Mesodermal cell (in vitro differentiated cells): ENCODE measurements around the gene CR1.
"Not testable (repeated sequence)": the region's sequence is repeated elsewhere in the genome, so short reads cannot be mapped to it uniquely, and the experiment has no call there.

ENCODE experiments used
- H3K27ac ChIP-seq: 2 replicates; pipeline ENCODE4 v1.7.0; 2013; ENCODE audit warnings: mild to moderate bottlenecking, low read depth, low read length, moderate library complexity; ENCODE audit not compliant: severe bottlenecking
- H3K36me3 ChIP-seq: 2 replicates; pipeline ENCODE4 v1.7.1; 2013; ENCODE audit warnings: mild to moderate bottlenecking, low read length, moderate library complexity; ENCODE audit not compliant: control insufficient read depth, insufficient read depth
- H3K4me1 ChIP-seq: one replicate; pipeline ENCODE4 v1.7.1; 2013; ENCODE audit warnings: mild to moderate bottlenecking, low read length; ENCODE audit not compliant: insufficient read depth, control insufficient read depth, poor library complexity, severe bottlenecking
- H3K4me3 ChIP-seq: 2 replicates; pipeline ENCODE4 v1.7.0; 2013; ENCODE audit warnings: low read length, control low read depth, mild to moderate bottlenecking; ENCODE audit not compliant: insufficient read depth, poor library complexity, severe bottlenecking; ENCODE audit errors: extremely low read depth
- H3K9me3 ChIP-seq: 2 replicates; pipeline ENCODE4 v1.7.1; 2013; ENCODE audit warnings: mild to moderate bottlenecking, low read length, moderate library complexity; ENCODE audit not compliant: control insufficient read depth
- WGBS, 2 experiments: methylation state at CpG; one replicate each; pipeline ENCODE4 v1.1.5; 2013; ENCODE audit warnings: missing lambda C conversion rate in 2 of 2; ENCODE audit not compliant: insufficient coverage in 2 of 2; 5-methylcytosine and 5-hydroxymethylcytosine counted together

The CR1 gene

DNA sequence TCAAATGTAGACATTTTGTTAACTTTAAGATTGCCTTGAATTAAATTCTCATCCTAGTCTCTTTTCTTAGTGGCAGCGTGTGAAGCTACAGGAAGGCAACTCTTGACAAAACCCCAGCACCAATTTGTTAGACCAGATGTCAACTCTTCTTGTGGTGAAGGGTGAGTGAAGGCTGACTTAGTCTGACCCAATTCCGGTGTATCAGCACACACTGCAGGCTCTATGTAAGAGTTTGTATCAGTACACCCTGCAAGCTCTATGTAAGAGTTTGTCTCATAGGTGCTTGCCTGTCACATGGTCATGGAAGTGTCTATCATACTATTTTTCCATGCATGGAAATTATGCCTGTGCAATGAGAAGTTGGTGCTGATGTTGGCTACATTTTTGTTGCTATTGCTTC, 25.0 kb upstream of the CR1 start:
- no peaks in the 10 kb centered on the region for H3K9me3 ChIP-seq
- H3K4me3 ChIP-seq: no peak overlapping the region
- no peak overlapping the region for H3K27ac ChIP-seq
- no peaks in the 10 kb centered on the region for H3K36me3 ChIP-seq
- WGBS, 2 experiments: 100% methylated on average over 1 of the region's 2 CpGs
- H3K4me1 ChIP-seq: no peaks in the 10 kb centered on the region

DNA sequence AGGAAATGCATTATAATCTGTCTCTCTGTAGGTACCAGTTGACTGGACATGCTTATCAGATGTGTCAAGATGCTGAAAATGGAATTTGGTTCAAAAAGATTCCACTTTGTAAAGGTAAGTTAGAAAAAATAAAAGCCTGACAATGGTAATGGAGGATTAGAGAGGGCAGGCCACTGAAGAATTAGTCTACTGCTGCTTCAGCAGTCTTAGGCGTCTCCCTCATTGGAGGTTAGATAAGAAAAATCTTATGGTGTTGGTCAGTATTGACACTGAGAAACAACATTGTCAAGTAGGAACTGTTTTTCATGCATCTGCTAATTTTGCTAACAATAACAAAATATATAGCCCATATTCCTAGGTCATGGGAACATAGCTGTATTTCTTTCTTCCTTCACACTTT, 21.7 kb upstream of the CR1 start:
- H3K4me3 ChIP-seq: no peak overlapping the region
- H3K36me3 ChIP-seq: no peaks in the 10 kb centered on the region
- H3K4me1 ChIP-seq: no peaks in the 10 kb centered on the region
- no peak overlapping the region for H3K27ac ChIP-seq
- WGBS, 2 experiments: 100% methylated on average over 1 of the region's 1 CpG; no CpG with 5 or more reads in 1 of the 2 experiments
- no peaks in the 10 kb centered on the region for H3K9me3 ChIP-seq

DNA sequence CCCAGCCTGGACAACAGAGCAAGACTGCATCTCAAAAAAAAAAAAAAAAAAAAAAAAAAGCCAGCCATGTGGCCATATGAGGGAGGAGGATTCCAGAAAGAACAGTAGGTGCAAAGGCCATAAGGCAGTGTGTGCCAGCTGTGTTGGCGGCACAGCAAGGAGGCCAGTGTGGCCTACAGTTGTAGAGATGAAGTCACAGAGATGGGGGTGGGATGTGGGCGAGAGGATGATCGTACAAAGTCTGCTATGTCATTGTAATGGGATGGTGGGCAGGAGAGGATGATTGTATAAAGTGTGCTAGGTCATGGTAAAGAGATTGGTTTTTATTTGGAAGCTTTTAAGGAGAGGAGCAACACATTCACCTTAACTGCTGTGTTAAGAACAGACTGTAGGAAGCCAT, 9.8 kb upstream of the CR1 start:
- H3K4me1 ChIP-seq: no peaks in the 10 kb centered on the region
- no peak overlapping the region for H3K4me3 ChIP-seq
- no peaks in the 10 kb centered on the region for H3K36me3 ChIP-seq
- H3K27ac ChIP-seq: no peak overlapping the region
- no peaks in the 10 kb centered on the region for H3K9me3 ChIP-seq
- WGBS, 2 experiments: 79 to 90% methylated on average over 3 of the region's 3 CpGs

DNA sequence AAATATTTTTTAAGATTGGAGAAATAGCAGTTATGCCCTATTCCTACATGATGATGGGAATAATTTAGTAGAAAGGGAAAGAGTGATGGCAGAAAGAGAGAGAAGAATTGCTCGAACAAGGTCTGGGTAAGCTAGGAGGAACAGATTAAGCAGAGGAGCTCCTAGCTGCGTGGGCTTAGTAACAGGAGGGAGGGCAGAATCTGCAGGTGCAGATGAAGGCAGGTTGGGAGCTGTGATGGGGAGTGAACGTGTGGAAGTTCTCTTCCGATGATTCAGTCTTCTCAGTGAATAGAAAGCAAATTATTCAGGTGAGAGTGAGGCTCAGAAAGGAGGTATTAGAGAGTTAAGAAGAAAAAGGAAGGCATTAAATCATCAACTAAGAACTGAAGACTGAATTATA, 8.3 kb upstream of the CR1 start:
- WGBS, 2 experiments: 65 to 86% methylated on average over 4 of the region's 4 CpGs
- Histone ChIP-seq H3K36me3 (no peaks in the 10 kb centered on the region), H3K4me1 (no peaks in the 10 kb centered on the region), H3K27ac (no peak overlapping the region), H3K4me3 (no peak overlapping the region), H3K9me3 (no peaks in the 10 kb centered on the region)

DNA sequence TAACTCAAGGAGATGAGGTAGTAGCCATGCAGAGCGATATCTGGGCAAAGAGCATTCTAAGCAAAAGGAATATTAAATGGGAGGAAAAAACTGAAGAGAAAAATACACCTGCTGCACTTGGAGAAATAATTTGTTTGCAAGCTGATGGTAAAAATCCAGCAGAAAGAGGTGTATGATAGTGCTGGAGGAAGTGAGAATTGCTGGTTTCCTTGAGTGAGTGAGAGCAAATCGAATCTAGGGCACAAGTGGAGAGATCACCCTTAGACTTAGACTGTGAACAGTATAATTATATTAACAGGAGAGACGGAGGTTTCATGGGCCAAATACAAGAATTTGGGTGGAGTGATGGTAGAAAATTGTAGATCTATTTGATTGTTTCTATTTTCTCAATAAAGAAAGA, 2.7 kb upstream of the CR1 start:
- Histone ChIP-seq H3K4me3 (no peak overlapping the region), H3K4me1 (peaks cover 4% of the 10 kb centered on the region), H3K9me3 (no peaks in the 10 kb centered on the region), H3K36me3 (no peaks in the 10 kb centered on the region), H3K27ac (no peak overlapping the region)
- 69 to 83% methylated on average over 1 to 2 of the region's 3 CpGs for WGBS, 2 experiments

DNA sequence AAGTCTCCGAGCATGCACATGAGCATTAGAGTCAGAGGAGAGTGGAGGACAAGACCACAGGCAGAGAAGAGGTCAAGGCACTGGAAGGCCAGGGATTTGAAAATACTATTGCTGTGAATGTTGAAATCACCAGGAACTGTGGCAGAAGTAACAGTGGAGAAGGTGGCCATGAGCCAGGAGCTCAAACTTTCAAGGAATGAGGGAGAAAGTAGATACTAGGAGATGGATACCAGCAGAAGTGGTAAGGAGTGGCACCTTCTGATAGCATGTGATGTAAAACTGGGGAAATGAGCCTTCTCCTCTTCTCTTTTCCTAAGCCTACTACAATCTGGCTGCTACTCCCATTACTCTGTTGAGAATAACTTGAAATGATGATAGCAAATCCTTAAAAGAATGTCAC, 1.8 kb upstream of the CR1 start:
- 93 to 100% methylated on average over 1 of the region's 1 CpG for WGBS, 2 experiments
- Histone ChIP-seq H3K27ac (no peak overlapping the region), H3K36me3 (no peaks in the 10 kb centered on the region), H3K4me3 (no peak overlapping the region), H3K4me1 (peaks cover 4% of the 10 kb centered on the region), H3K9me3 (no peaks in the 10 kb centered on the region)

DNA sequence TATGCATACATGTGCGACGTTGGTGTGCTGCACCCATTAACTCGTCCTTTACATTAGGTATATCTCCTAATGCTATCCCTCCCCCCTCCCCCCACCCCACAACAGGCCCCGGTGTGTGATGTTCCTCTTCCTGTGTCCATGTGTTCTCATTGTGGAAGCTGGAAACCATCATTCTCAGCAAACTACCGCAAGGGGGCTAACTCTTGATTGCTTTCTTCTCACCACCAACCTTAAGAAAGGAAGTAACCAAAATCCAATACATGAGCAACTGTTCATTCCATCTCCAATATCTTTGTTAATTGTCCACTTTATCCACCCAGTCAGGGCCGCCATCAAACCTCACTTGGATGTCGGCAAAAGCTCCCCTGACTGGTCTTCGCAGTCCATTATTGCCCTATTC, 676 bp upstream of the CR1 start:
- H3K9me3 ChIP-seq, H3K4me3 ChIP-seq, H3K36me3 ChIP-seq, H3K27ac ChIP-seq, H3K4me1 ChIP-seq: not testable (repeated sequence)
- WGBS, 2 experiments: 90 to 92% methylated on average over 4 of the region's 8 CpGs

DNA sequence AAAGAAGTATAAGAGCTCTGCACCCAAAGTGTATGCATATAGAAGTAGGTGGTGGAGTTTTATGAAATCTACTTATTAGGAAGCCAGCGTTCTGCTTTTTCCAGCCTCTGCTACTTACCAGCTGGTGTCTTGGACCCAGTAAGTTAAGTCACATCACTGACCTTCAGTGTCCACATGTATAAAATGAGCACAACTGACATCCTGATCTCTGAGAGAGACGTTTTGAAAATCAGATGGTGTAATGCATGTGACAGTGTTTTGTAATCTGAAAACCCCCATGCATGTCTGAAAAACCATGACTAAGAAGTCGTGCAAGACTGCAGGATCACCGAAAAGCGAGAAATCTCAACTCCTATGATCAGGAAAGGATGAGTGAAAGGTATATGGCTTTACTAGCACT, 2.0 kb downstream of the CR1 start:
- no peaks in the 10 kb centered on the region for H3K9me3 ChIP-seq
- no peak overlapping the region for H3K4me3 ChIP-seq
- peaks cover 4% of the 10 kb centered on the region for H3K4me1 ChIP-seq
- H3K27ac ChIP-seq: no peak overlapping the region
- no peaks in the 10 kb centered on the region for H3K36me3 ChIP-seq
- WGBS, 2 experiments: 63 to 83% methylated on average over 3 to 5 of the region's 5 CpGs

DNA sequence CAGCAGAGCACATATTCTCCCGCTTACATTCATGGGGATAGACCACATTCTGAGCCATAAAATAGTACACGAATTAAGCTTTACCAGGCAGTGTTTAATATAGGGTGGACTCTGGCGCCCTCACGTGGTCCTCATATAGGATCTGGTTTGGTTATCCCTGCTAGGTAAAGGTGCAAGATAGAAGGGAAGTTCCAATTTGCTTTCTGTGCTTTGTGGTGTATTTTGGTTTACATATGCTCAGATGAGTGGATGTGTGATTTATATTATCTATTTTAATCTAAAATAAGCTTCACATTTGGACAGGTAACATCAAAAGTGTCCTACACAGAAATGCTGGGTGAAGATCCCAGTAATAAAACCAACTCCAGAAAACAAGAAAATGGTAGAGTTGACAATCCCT, 3.6 kb downstream of the CR1 start:
- 0 to 20% methylated on average over 1 to 2 of the region's 4 CpGs for WGBS, 2 experiments

DNA sequence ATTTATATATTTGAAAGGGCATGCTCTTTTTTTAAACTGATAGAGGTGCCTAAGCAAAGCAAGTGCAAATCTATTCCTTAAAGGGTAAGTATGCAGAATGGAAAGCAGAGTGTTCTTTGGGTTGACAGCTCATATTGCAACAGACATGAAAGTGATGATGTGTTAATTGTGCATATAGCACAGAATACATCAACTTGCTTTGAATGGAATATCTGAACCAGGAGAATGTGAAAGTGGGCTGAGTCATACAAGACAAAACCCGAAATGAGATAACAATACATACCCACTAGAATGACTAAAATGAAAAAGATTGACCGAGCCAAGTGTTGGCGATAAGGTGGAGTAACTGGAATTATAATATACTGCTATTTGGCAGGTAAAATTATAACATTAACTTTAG, 4.3 kb downstream of the CR1 start:
- WGBS, 2 experiments: no CpG with 5 or more reads among the region's 3 CpGs

More for the DNA sequence above, 3.6 kb downstream of the CR1 start:
- no peaks in the 10 kb centered on the region for H3K9me3 ChIP-seq
- no peaks in the 10 kb centered on the region for H3K36me3 ChIP-seq
- H3K27ac ChIP-seq: no peak overlapping the region
- peaks cover 4% of the 10 kb centered on the region for H3K4me1 ChIP-seq
- H3K4me3 ChIP-seq: no peak overlapping the region

DNA sequence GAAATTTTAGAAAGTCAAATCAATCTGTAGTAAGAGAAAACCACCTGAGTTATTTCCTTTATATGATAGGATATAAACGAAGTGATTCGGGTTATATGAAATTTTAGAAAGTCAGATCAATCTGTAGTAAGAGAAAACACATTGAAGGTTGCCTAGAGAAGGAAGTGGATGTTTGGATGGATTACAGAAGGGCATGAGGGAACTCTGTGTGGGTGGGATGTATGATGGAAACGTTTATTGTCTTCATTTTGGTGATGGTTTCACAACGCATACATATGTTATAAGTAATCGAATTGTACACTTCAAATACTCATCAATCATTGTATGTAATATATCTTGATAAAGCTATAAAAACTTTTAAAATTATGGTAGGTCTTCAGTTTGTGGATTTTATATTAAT, 5.1 kb downstream of the CR1 start:
- no peak overlapping the region for H3K27ac ChIP-seq
- WGBS, 2 experiments: 58 to 94% methylated on average over 2 of the region's 5 CpGs
- H3K4me1 ChIP-seq: peaks cover 4% of the 10 kb centered on the region
- H3K36me3 ChIP-seq: no peaks in the 10 kb centered on the region
- H3K9me3 ChIP-seq: no peaks in the 10 kb centered on the region
- H3K4me3 ChIP-seq: no peak overlapping the region

More for the DNA sequence above, 4.3 kb downstream of the CR1 start:
- H3K36me3 ChIP-seq: no peaks in the 10 kb centered on the region
- H3K27ac ChIP-seq: no peak overlapping the region
- H3K4me3 ChIP-seq: no peak overlapping the region
- no peaks in the 10 kb centered on the region for H3K9me3 ChIP-seq
- peaks cover 4% of the 10 kb centered on the region for H3K4me1 ChIP-seq

DNA sequence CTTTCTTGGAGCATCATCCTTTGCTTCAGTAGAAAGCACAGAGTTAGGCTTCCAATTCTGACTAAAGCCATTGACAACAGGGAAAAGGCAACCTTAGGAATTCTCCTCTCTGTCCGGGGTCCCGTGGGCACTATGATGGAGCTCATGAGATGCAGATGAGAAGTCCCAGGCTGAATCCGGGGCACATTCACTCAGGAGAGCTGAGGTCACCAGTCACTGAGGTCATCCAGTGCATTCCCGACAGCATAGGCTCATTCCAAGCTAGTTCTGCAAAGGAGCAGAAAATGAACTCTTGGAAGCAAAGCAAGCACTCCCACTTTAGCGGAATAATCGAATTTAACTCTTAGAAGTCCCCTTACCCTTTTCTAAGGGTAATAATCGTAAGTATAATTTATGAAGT, 6.8 kb downstream of the CR1 start:
- WGBS, 2 experiments: 57 to 62% methylated on average over 3 to 4 of the region's 7 CpGs
- Histone ChIP-seq H3K9me3 (no peaks in the 10 kb centered on the region), H3K4me3 (no peak overlapping the region), H3K4me1 (no peaks in the 10 kb centered on the region), H3K36me3 (no peaks in the 10 kb centered on the region), H3K27ac (no peak overlapping the region)
